OCI-LY7 (cell line): Measurements from ENCODE around the gene PDK2. TPM values are rescaled to one million over a fixed set of nuclear protein-coding genes. Genes with fewer than 3 reads are reported as not detected.
A peak's percentile ranks its signal among the peaks of the same experiment; 100 is the strongest.

ENCODE experiments used
- BruUV-seq: library from RNA; stranded (reverse); fragments of 400-500 nt; replicated peaks from 2 replicates; lab custom pipeline; 2021; lab: Mats Ljungman, UMichigan
- CTCF ChIA-PET: fragments of 300-600 bp; sonication (Branson Sonifier 250); formaldehyde crosslinking; loops from one replicate; lab custom pipeline; 2022; ENCODE audit warnings: antibody characterized with exemption; ENCODE audit not compliant: unreplicated experiment; lab: Charles Lee
- POLR2A ChIA-PET: fragments of 300-600 bp; sonication (Branson Sonifier 250); formaldehyde crosslinking; loops from one replicate; lab custom pipeline; 2022; ENCODE audit warnings: antibody characterized with exemption; lab: Charles Lee
- DNase-seq: peaks from one replicate; pipeline ENCODE4 v3.0.0-alpha.2; 2015; ENCODE audit warnings: low spot score
- H2AFZ ChIP-seq: fragments of 200-600 bp; sonication (generic), shearing (Covaris generic); 2 replicates; pipeline ENCODE4 v1.6.1; 2014; ENCODE audit warnings: mild to moderate bottlenecking, antibody characterized with exemption, low read length, moderate library complexity
- H3K27ac ChIP-seq: fragments of 200-600 bp; sonication (generic); 2 replicates; pipeline ENCODE4 v1.5.1; 2014; ENCODE audit warnings: mixed run types, low read depth, mild to moderate bottlenecking, moderate library complexity, low read length, inconsistent platforms; ENCODE audit not compliant: poor library complexity, severe bottlenecking
- H3K36me3 ChIP-seq: fragments of 200-600 bp; sonication (generic); 2 replicates; pipeline ENCODE4 v1.6.1; 2014; ENCODE audit warnings: mild to moderate bottlenecking, antibody characterized with exemption, low read length, moderate library complexity, mixed read lengths; ENCODE audit not compliant: insufficient read depth
- H3K4me1 ChIP-seq: fragments of 200-600 bp; sonication (generic); 2 replicates; pipeline ENCODE4 v1.5.1; 2014; ENCODE audit warnings: mild to moderate bottlenecking, low read length; ENCODE audit not compliant: insufficient read depth, poor library complexity, severe bottlenecking
- H3K4me2 ChIP-seq: fragments of 200-600 bp; sonication (generic); 2 replicates; pipeline ENCODE4 v1.6.1; 2014; ENCODE audit warnings: mild to moderate bottlenecking, low read length
- H3K4me3 ChIP-seq: fragments of 200-600 bp; sonication (generic); 2 replicates; pipeline ENCODE4 v1.5.1; 2014; ENCODE audit warnings: mild to moderate bottlenecking, low read depth, low read length; ENCODE audit not compliant: poor library complexity, severe bottlenecking
- H3K79me2 ChIP-seq: fragments of 200-600 bp; sonication (generic); 2 replicates; pipeline ENCODE4 v1.6.1; 2016; ENCODE audit warnings: low read depth, mild to moderate bottlenecking, low read length, moderate library complexity, mixed read lengths; ENCODE audit not compliant: insufficient read depth
- H3K9me2 ChIP-seq: fragments of 200-600 bp; sonication (generic); 2 replicates; pipeline ENCODE4 v1.6.1; 2016; ENCODE audit warnings: mild to moderate bottlenecking, low read length, mixed read lengths; ENCODE audit not compliant: insufficient read depth
- H3K9me3 ChIP-seq: fragments of 200-600 bp; sonication (generic); 2 replicates; pipeline ENCODE4 v1.6.1; 2014; ENCODE audit warnings: mild to moderate bottlenecking, mixed run types, low read length, mixed read lengths
- H4K20me1 ChIP-seq: fragments of 200-600 bp; sonication (generic); 2 replicates; pipeline ENCODE4 v1.6.1; 2014; ENCODE audit warnings: mild to moderate bottlenecking, antibody characterized with exemption, low read length, moderate library complexity, mixed read lengths; ENCODE audit not compliant: insufficient read depth
- EZH2phosphoT487 ChIP-seq: fragments of 200-600 bp; sonication (generic); IDR thresholded peaks from 2 replicates; pipeline ENCODE4 v1.6.1; 2018; ENCODE audit warnings: low read depth, borderline replicate concordance, mild to moderate bottlenecking, mixed run types, antibody characterized with exemption, low read length, moderate library complexity, mixed read lengths
- intact Hi-C: fragments of 100-400 bp; cut with micrococcal nuclease; formaldehyde crosslinking; loops from one replicate; pipeline ENCODE4 v1.10.0; 2022; ENCODE audit not compliant: unreplicated experiment
- total RNA-seq, 2 experiments: library from RNA; depleted of rRNA in 1 of 2; stranded (reverse); fragments of >200 nt in 1 of 2; shearing (Covaris generic) in 1 of 2; gene quantifications; 2 replicates each; pipeline ENCODE4 v1.2.3, GENCODE V29; 2014 to 2022
- TF ChIP-seq, protein P1 (sequence below): fragments of 200-600 bp; sonication (generic); conservative IDR thresholded peaks from 2 replicates; pipeline ENCODE4 v1.5.1; 2014; ENCODE audit warnings: mild to moderate bottlenecking, antibody characterized with exemption, low read length, moderate library complexity, mixed read lengths

The PDK2 gene
- total RNA-seq, 2 experiments from 2014 or later: 21.8 to 27.7 TPM

DNA sequence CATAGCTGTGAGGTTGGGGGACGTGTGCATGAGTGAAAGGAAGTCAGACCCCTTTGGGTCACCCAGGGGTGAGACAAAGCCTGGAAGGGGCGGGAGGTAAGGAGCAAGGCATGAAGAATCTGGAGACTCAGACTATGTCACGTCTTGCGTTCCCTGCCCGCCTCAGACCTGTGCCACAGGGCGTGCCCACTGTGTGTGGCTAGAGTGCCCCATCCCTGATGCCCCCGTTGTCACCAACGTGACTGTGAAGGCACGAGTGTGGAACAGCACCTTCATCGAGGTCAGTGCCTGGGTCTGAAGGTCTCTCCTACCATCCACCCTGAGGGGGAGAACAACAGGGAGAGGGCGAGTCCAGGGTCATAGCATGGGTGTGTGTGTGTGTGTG is 15.1 kb upstream of the PDK2 start:
- peaks cover 42% of the 10 kb centered on the region for H3K4me1 ChIP-seq
- no peaks in the 10 kb centered on the region for H3K9me2 ChIP-seq
- peaks cover 47% of the 10 kb centered on the region for H3K36me3 ChIP-seq
- H2AFZ ChIP-seq: no peak overlapping the region; the same call in 1 of the 2 replicates
- H3K4me3 ChIP-seq: peak overlapping the region; percentile 51
- peak overlapping the region; percentile 66 for H3K4me2 ChIP-seq
- H3K9me3 ChIP-seq: peaks cover 5% of the 10 kb centered on the region; the same call in 1 of the 2 replicates
- POLR2A ChIA-PET: no interaction called here
- no TSS peak for BruUV-seq
- H4K20me1 ChIP-seq: no peaks in the 10 kb centered on the region
- intact Hi-C loops: no loop called here
- no peak for DNase-seq
- TF ChIP-seq, protein P1, sequence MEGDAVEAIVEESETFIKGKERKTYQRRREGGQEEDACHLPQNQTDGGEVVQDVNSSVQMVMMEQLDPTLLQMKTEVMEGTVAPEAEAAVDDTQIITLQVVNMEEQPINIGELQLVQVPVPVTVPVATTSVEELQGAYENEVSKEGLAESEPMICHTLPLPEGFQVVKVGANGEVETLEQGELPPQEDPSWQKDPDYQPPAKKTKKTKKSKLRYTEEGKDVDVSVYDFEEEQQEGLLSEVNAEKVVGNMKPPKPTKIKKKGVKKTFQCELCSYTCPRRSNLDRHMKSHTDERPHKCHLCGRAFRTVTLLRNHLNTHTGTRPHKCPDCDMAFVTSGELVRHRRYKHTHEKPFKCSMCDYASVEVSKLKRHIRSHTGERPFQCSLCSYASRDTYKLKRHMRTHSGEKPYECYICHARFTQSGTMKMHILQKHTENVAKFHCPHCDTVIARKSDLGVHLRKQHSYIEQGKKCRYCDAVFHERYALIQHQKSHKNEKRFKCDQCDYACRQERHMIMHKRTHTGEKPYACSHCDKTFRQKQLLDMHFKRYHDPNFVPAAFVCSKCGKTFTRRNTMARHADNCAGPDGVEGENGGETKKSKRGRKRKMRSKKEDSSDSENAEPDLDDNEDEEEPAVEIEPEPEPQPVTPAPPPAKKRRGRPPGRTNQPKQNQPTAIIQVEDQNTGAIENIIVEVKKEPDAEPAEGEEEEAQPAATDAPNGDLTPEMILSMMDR: no peak
- no peak for TF ChIP-seq EZH2phosphoT487
- CTCF ChIA-PET: interaction anchor here (0.7 kb wide), 1 partner anchor 46 kb away, joined by 4 read pairs; no protein-coding TSS in a partner anchor
- H3K79me2 ChIP-seq: no peaks in the 10 kb centered on the region
- peak overlapping the region; percentile 91 for H3K27ac ChIP-seq

DNA sequence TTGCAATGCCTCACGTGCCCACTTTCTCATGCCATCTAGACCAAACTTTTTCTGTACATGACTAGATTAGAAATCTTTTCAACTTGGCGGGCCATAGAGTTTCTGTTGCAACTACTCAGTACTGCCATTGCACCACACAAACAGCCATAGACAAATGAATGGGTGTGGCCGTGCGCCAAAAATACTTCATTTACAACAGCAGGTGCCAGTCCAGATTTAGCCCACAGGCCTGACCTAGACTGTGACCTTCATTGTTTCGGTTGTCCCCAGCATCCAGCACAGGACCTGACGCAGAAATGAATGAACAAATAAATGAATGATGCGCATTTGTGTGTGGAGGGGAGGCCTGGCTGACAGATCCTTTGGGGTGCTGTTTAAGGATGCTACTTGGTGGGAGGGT is 14.3 kb upstream of the PDK2 start:
- H3K79me2 ChIP-seq: no peaks in the 10 kb centered on the region
- no peaks in the 10 kb centered on the region for H3K9me2 ChIP-seq
- peaks cover 42% of the 10 kb centered on the region for H3K4me1 ChIP-seq
- H3K4me3 ChIP-seq: peak overlapping the region; percentile 51
- peaks cover 47% of the 10 kb centered on the region for H3K36me3 ChIP-seq
- peaks cover 5% of the 10 kb centered on the region; the same call in 1 of the 2 replicates for H3K9me3 ChIP-seq
- BruUV-seq: no TSS peak
- peak overlapping the region; percentile 72; the same call in 1 of the 2 replicates for H2AFZ ChIP-seq
- intact Hi-C loops: no loop called here
- no peak for TF ChIP-seq EZH2phosphoT487
- TF ChIP-seq, protein P1: no peak
- peak; percentile 87 for DNase-seq
- ChIA-PET CTCF (no interaction called here), POLR2A (interaction anchor here (0.7 kb wide), 1 partner anchor 292 kb away, joined by 3 read pairs; the partner anchor contains the start of gene EME1)
- H3K4me2 ChIP-seq: peak overlapping the region; percentile 66
- H4K20me1 ChIP-seq: no peaks in the 10 kb centered on the region
- peak overlapping the region; percentile 91 for H3K27ac ChIP-seq

DNA sequence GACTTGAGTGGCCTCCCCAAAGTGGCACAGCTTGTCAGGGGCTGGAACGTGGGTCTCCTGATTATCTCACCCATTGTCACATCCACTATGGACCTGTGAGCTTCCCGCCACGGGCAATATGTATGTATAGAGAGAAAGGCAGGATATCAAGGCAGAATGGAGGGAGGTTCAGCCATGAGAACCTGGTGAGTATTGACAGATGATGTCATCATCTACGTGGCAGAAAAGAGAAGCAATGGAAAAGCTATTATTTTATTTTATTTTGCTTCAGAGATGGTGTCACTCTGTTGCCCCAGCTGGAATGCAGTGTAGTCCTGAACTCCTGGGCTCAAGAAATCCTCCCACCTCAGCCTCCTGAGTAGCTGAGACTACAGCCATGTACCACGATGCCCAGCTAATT is 13.4 kb upstream of the PDK2 start:
- H3K36me3 ChIP-seq: peaks cover 47% of the 10 kb centered on the region
- no peak for TF ChIP-seq EZH2phosphoT487
- TF ChIP-seq, protein P1: no peak
- H3K9me3 ChIP-seq: peaks cover 5% of the 10 kb centered on the region; the same call in 1 of the 2 replicates
- ChIA-PET CTCF (no interaction called here), POLR2A (no interaction called here)
- H3K79me2 ChIP-seq: no peaks in the 10 kb centered on the region
- H3K4me3 ChIP-seq: no peak overlapping the region
- peaks cover 42% of the 10 kb centered on the region for H3K4me1 ChIP-seq
- no peaks in the 10 kb centered on the region for H3K9me2 ChIP-seq
- peak overlapping the region; percentile 91 for H3K27ac ChIP-seq
- DNase-seq: no peak
- no peak overlapping the region for H2AFZ ChIP-seq
- no peaks in the 10 kb centered on the region for H4K20me1 ChIP-seq
- intact Hi-C loops: no loop called here
- no peak overlapping the region for H3K4me2 ChIP-seq
- no TSS peak for BruUV-seq
